ENCODE measurements around the gene TCP11L2.
"Not testable (repeated sequence)": the region's sequence is repeated elsewhere in the genome, so short reads cannot be mapped to it uniquely, and the experiment has no call there.

Gene TCP11L2

DNA sequence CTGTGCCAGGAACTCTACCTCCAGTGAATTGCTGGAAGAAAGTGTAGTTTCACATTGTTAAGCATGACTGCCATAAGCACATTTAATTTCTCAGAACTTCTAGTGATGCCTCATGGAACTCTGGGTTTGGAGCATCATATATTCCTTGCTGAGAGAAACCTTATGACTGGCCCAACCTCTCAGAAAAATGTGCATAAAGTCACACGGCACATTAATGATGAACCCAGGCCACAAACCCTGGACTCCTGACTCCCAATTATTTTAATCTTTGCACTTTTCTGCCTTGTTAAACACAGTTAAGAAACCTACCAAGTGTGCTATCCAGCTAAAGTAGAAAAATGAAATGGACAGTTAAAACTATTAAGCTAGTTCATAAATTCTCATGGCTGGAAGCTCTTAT is 5.6 kb downstream of the TCP11L2 start:
- no peaks in the 10 kb centered on the region for H3K9me3 Mint-ChIP-seq
- H3K27me3 Mint-ChIP-seq: no peaks in the 10 kb centered on the region
- H3K4me3 Mint-ChIP-seq: no peak overlapping the region
- peak overlapping the region; percentile 80 for H3K27ac Mint-ChIP-seq
- no peak for DNase-seq
- H3K4me1 Mint-ChIP-seq (ENCODE audit: low read depth): peaks cover 80% of the 10 kb centered on the region
- peaks cover 9% of the 10 kb centered on the region for H3K36me3 Mint-ChIP-seq (ENCODE audit: low read depth)

DNA sequence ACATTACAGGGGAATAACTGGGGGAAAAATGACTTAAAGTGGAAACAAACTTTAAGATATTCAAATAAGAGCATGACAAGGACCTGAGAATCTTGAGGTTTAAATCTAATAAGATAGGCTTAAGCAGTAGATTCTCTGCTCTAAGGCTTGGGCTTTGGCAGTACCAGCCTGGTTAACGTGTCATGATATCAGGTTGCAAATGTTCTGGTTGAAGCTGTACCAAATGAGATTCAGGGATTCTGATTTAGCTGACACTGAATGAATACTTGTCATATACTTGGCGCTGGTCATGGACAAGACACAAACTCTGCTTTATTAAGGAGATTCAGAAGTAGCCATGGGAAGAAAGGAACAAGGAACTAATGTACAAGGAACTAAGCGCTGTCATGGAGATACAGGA is 6.1 kb downstream of the TCP11L2 start:
- no peak overlapping the region for H3K4me3 Mint-ChIP-seq
- H3K27ac Mint-ChIP-seq: peak overlapping the region; percentile 80
- no peaks in the 10 kb centered on the region for H3K9me3 Mint-ChIP-seq
- peaks cover 78% of the 10 kb centered on the region for H3K4me1 Mint-ChIP-seq (ENCODE audit: low read depth)
- no peak for DNase-seq
- no peaks in the 10 kb centered on the region for H3K27me3 Mint-ChIP-seq
- peaks cover 9% of the 10 kb centered on the region for H3K36me3 Mint-ChIP-seq (ENCODE audit: low read depth)

DNA sequence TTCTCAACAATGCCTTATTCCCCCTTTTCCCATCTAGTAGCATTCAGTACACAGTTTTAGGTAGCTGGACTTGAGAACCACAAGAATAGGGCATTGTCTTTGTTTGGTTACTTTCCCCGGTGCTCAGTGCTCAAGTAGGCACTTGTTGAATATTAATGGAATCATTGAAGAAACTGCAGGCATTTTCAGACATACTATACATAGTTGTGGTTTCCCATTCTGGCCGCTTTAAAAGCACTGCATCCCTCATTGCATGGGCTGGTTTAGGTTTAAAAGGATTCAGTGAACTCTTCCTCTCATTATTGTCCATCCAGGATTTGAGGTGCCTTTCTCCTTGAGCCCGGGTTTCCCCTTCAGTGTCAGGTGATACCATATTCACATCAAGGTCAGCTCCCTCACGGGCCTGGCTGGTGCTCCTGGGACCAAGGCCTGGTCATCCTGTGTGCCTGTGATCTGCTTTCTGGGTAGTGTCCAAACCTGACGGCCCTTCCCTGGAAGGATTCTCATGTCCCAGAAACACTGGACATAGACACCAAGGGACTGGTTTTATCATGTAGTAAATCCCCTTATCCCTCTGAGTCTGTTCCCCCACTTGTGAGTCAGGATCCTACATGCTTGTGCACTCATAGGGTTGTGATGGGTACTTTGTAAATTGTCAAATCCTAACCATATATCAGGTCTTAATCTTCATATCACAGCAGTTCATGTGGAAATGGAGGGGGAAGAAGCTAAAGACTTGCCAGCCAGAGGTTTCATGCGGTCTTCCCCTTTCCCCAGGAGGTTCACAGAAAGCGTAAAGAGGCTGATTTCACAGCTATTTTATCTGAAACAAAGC is 7.4 kb downstream of the TCP11L2 start:
- no peaks in the 10 kb centered on the region for H3K9me3 Mint-ChIP-seq
- no peaks in the 10 kb centered on the region for H3K27me3 Mint-ChIP-seq
- H3K4me3 Mint-ChIP-seq: no peak overlapping the region
- H3K36me3 Mint-ChIP-seq (ENCODE audit: low read depth): peaks cover 19% of the 10 kb centered on the region
- peak overlapping the region; percentile 15 for H3K27ac Mint-ChIP-seq
- no peak for DNase-seq
- H3K4me1 Mint-ChIP-seq (ENCODE audit: low read depth): peaks cover 65% of the 10 kb centered on the region

DNA sequence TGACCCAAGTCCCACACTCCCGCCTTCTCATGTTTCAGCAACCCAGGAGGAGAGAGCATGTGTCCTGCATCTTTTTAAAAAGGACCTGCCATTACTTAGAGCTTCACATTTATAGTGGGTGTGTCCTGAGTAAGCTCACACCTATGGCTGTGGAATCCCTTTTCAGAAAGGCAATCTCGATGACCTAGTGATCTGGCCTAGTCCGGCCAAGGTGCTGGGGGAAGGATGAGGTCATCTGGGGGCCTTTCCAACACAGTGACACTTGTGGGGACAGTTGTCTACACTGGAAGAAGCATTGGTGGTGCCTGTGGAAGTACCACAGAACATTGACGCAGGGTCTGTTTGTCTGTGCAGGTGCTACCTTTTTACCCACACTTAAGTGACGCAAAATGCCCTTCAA is 8.2 kb downstream of the TCP11L2 start:
- Mint-ChIP-seq H3K4me1 (ENCODE audit: low read depth) (peaks cover 60% of the 10 kb centered on the region), H3K27me3 (no peaks in the 10 kb centered on the region), H3K27ac (peak overlapping the region; percentile 8), H3K4me3 (no peak overlapping the region), H3K36me3 (ENCODE audit: low read depth) (peaks cover 27% of the 10 kb centered on the region), H3K9me3 (no peaks in the 10 kb centered on the region)
- no peak for DNase-seq

DNA sequence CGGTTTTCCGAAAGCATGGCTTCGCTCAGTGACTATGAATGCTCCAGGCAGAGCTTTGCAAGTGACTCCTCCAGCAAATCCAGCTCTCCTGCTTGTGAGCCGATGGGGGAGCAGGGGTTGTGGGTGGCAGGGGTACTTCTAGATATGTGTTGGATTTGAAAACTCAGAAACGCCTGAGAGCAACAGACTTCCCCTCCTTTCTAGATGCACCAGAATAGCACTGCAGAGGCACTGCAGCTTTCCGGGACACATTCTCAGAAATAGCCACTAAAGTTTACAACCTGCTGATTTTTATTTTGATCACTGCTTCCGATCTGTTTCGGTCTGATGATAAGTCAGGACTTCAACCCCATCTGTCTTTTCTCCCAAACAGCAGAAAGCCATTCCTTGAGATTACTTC is 8.6 kb downstream of the TCP11L2 start:
- Mint-ChIP-seq H3K4me3 (no peak overlapping the region), H3K27ac (peak overlapping the region; percentile 42), H3K27me3 (no peaks in the 10 kb centered on the region), H3K36me3 (ENCODE audit: low read depth) (peaks cover 31% of the 10 kb centered on the region), H3K9me3 (no peaks in the 10 kb centered on the region), H3K4me1 (ENCODE audit: low read depth) (peaks cover 56% of the 10 kb centered on the region)
- no peak for DNase-seq

DNA sequence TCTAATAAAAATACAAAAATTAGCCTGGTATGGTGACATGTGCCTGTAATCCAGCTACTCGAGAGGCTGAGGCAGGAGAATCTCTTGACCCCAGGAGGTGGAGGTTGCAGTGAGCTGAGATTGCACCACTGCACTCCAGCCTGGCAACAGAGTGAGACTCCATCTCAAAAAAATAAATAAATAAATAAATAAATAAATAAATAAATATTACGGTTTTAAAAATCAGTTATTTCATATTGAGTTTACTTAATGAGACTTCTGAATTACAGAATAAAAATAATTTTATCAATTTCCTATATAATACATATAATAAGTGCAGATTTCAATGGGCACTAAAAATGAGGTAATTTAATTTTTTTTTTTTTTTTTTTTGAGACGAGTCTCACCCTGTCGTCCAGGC is 10.9 kb downstream of the TCP11L2 start:
- not testable (repeated sequence) for H3K9me3 Mint-ChIP-seq, H3K27me3 Mint-ChIP-seq, DNase-seq, H3K27ac Mint-ChIP-seq, H3K4me3 Mint-ChIP-seq
- Mint-ChIP-seq H3K36me3 (ENCODE audit: low read depth) (peaks cover 44% of the 10 kb centered on the region), H3K4me1 (ENCODE audit: low read depth) (peaks cover 34% of the 10 kb centered on the region)

DNA sequence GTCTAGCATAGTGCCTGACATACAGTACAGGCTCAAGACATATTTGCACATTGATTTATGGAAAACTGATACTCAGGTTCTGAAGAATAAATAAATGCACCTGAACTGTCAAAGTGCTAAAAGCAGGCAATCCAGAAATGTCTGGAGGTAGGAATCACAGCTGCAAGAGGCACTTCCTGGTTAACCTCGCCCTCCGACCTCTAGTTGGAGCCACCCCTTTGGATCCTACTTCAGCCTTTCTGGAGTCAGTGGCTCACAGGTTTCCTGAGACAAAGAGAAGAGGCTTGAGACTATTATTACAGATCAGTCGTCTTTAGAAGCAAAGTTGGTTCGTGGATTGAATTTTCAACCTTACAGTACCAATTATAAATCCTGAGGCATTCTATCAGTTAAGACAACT is 13.0 kb downstream of the TCP11L2 start:
- no peak for DNase-seq
- H3K27me3 Mint-ChIP-seq: no peaks in the 10 kb centered on the region
- H3K36me3 Mint-ChIP-seq (ENCODE audit: low read depth): peaks cover 60% of the 10 kb centered on the region
- H3K27ac Mint-ChIP-seq: peak overlapping the region; percentile 23
- H3K4me1 Mint-ChIP-seq (ENCODE audit: low read depth): peaks cover 14% of the 10 kb centered on the region
- H3K9me3 Mint-ChIP-seq: no peaks in the 10 kb centered on the region
- H3K4me3 Mint-ChIP-seq: no peak overlapping the region

DNA sequence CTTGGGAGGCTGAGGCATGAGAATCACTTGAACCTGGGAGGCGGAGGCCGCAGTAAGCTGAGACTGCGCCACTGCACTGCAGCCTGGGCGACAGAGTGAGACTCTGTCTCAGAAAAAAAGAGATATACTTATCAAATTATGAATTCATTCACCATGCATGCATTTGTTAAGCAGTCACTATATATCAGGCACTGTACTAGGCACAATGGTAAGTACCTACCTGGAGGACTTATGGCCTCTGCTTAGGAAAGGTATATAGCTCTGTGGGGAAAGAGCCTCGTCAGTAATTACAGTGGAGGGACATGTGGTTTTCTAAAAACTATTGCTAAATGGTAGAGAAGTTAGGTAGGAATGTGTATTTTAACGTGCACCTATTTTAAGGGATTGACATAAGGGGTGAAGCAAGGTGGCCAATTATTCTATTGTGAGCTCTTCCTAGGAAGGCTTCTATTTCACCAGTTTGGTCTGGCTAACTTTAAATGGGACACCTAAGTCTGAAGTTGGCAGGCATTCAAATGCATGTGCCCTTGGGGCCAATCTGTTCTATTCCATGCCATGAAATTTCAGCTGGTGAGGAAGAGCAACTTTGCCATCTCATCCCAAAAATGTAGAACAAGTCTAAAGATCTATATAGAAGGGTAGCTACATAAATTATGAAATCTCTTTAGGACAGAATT is 15.0 kb downstream of the TCP11L2 start:
- Mint-ChIP-seq H3K27me3 (no peaks in the 10 kb centered on the region), H3K4me1 (ENCODE audit: low read depth) (peaks cover 6% of the 10 kb centered on the region), H3K4me3 (no peak overlapping the region), H3K27ac (no peak overlapping the region), H3K9me3 (no peaks in the 10 kb centered on the region), H3K36me3 (ENCODE audit: low read depth) (peaks cover 67% of the 10 kb centered on the region)
- DNase-seq: no peak

DNA sequence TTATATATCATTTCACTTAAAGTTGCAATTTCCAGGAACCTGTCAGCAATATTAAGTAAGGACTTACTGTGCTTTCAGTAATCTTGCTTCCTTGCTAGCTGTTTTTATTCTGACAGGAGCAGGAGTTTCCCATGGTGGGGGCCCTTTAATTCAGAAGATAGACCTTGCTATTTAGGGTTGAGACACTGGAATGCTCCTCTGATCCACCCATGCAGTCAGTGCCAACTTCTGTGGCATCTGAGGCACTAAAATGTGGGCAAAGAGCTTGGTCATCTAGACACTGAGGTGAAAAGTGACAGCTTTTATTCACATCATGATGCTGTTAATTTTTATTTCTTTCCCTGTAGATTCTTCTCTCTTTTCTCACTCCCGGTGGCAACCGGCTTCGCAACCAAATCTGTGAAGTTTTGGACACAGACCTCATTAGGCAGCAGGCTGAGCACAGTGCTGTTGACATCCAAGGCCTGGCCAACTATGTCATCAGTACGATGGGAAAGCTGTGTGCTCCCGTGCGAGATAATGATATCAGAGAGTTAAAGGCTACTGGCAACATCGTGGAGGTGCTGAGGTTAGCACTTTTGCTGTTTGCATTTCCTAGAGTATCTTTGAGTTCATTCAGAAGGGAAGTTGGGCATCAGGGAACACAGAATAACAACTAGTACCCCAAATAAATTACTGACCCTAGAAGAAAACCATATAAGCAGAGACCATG is 18.8 kb downstream of the TCP11L2 start:
- no peaks in the 10 kb centered on the region for H3K27me3 Mint-ChIP-seq
- H3K27ac Mint-ChIP-seq: peak overlapping the region; percentile 24
- H3K4me3 Mint-ChIP-seq: no peak overlapping the region
- no peaks in the 10 kb centered on the region for H3K9me3 Mint-ChIP-seq
- DNase-seq: no peak
- peaks cover 2% of the 10 kb centered on the region for H3K4me1 Mint-ChIP-seq (ENCODE audit: low read depth)
- H3K36me3 Mint-ChIP-seq (ENCODE audit: low read depth): peaks cover 76% of the 10 kb centered on the region

DNA sequence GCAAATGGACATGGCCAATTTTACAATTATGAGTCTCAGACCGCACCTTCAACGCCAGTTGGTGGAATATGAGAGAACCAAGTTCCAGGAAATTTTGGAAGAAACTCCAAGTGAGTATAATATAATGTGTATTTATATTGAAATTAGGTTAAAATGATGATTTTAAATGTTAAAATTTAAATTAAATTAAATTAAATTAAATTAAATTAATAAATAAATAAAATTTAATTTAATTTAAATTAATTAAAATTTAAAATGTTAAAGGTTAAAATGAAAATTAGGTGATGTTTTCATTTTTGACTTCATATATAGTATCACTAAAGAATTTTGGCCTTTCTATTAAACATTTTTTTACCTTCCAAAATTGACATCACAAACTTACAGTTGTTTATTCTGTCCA is 21.0 kb downstream of the TCP11L2 start:
- no peak overlapping the region for H3K27ac Mint-ChIP-seq
- H3K4me3 Mint-ChIP-seq: no peak overlapping the region
- H3K36me3 Mint-ChIP-seq (ENCODE audit: low read depth): peaks cover 79% of the 10 kb centered on the region
- no peaks in the 10 kb centered on the region for H3K27me3 Mint-ChIP-seq
- no peaks in the 10 kb centered on the region for H3K9me3 Mint-ChIP-seq
- DNase-seq: no peak
- peaks cover 2% of the 10 kb centered on the region for H3K4me1 Mint-ChIP-seq (ENCODE audit: low read depth)

DNA sequence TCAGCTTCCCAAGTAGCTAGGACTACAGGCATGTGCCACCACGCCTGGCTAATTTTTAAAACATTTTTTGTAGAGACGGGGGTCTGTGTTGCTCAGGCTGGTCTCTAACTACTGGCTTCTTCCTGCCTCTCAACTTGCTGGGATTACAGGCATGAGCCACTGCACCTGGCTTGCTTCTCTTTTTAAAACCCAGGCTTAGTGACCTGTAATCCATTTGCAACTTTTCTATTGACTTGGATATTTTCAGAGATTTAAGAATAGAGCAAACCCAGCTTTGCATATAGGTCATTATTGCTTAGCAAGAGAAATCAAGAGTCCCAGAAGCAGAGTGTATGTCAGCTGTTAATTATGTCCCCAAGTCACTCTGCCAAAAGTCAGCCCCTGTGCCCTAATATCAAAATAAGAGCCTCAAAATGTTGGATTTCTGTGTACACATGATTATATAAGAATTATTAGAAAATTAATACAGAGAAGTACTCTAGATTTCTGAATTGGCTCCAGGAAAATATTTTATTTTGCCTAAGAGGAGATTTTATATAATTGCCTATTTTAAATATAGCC is 24.9 kb downstream of the TCP11L2 start:
- H3K36me3 Mint-ChIP-seq (ENCODE audit: low read depth): peaks cover 81% of the 10 kb centered on the region
- H3K27me3 Mint-ChIP-seq: no peaks in the 10 kb centered on the region
- H3K9me3 Mint-ChIP-seq: no peaks in the 10 kb centered on the region
- H3K4me3 Mint-ChIP-seq: no peak overlapping the region
- no peaks in the 10 kb centered on the region for H3K4me1 Mint-ChIP-seq (ENCODE audit: low read depth)
- DNase-seq: no peak
- H3K27ac Mint-ChIP-seq: no peak overlapping the region

DNA sequence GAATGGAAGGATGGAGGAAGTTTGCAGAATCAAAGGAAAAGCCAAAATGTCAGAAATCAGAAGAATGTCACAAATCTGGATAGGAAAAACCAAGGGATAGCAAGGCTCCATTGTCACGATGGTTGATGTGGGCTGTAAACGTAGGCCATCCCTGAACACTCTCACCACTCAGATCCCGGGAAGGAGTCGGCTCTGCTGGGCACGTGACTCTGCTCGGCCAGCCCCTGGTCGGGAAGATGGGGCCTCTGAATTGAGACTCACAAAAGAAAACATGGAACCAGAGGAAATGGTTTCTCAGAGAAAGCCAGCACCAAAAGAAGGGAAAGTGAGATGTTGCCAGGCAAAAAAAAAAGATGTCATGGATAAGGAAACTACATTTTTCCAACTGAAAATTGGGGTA is 26.2 kb downstream of the TCP11L2 start:
- Mint-ChIP-seq H3K36me3 (ENCODE audit: low read depth) (peaks cover 78% of the 10 kb centered on the region), H3K27me3 (no peaks in the 10 kb centered on the region), H3K4me3 (no peak overlapping the region), H3K4me1 (ENCODE audit: low read depth) (peaks cover 5% of the 10 kb centered on the region), H3K9me3 (no peaks in the 10 kb centered on the region), H3K27ac (no peak overlapping the region)
- DNase-seq: no peak

DNA sequence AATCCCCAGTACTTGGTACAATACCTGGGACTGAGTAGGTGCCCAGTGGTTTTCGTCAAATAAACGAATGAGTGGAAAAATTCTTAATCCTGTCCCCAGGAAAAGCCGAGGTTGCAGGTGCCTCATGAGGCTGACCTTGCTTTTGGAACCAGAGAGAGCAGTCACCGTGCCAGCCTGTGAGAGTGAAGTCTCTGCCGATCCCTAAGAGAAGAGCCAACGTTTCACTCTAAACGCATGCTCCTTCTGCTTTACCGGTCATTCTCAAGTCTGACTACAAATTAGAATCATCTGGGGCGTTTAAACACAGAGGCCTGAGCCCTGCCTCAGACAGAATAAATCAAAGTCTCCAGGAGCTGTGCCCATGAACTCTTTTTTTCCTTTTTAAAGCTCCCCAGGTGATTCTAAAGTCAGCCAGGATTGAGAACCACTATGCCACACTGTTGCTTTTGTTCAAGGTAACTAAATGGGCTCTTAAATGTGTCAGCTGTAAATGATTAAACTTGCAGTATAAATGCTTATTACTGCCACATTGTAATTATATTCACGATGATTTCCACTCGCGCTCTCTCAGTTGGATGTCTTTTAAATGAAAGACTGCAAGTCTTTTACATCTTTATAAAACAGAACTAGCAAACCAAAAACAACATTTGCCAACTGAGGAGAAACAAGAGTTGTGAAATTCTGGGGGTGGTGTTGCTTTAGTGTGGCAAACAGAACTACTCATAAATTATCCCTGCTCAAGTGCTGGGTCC is 26.9 kb downstream of the TCP11L2 start:
- Mint-ChIP-seq H3K27ac (no peak overlapping the region), H3K4me3 (no peak overlapping the region), H3K4me1 (ENCODE audit: low read depth) (peaks cover 8% of the 10 kb centered on the region), H3K9me3 (no peaks in the 10 kb centered on the region), H3K36me3 (ENCODE audit: low read depth) (peaks cover 71% of the 10 kb centered on the region), H3K27me3 (no peaks in the 10 kb centered on the region)
- DNase-seq: no peak

DNA sequence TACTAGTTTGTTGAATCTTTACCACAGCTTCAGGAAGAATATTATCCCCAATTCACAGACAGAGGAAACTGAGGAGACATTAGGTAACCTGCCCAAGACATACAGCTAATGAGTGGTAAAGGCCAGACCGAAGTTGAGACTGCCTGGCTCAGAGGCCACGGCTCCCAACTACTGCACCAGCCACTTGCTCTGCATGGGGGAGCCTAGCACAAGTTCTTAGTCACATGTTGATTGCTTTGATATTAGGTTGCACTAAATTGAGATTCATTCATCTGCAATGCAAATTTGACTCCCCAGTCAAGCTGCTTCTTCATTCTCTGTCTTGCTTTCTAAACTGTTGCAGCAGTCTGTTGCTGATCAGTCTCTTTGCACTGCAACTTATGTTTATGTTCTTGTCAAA is 29.1 kb downstream of the TCP11L2 start:
- H3K27me3 Mint-ChIP-seq: no peaks in the 10 kb centered on the region
- H3K27ac Mint-ChIP-seq: no peak overlapping the region
- H3K36me3 Mint-ChIP-seq (ENCODE audit: low read depth): peaks cover 60% of the 10 kb centered on the region
- no peak overlapping the region for H3K4me3 Mint-ChIP-seq
- DNase-seq: no peak
- H3K9me3 Mint-ChIP-seq: no peaks in the 10 kb centered on the region
- peaks cover 16% of the 10 kb centered on the region for H3K4me1 Mint-ChIP-seq (ENCODE audit: low read depth)
